Measurements from ENCODE around the gene RNF31.

- TF ChIP-seq YY1 (IDR thresholded peaks at IDR 0.05; ENCODE audit: insufficient read depth, insufficient read length) (no peak), ZNF274 (IDR thresholded peaks at IDR 0.05; ENCODE audit: low read depth, low read length) (no peak), SUZ12 (IDR thresholded peaks at IDR 0.05; ENCODE audit: extremely low read depth, insufficient read depth, insufficient read length) (no peak)
These were observed 23.6 kb upstream of the RNF31 start for GRCh38 chr14:24123424-24124417.

All from NT2/D1 (cell line).